ENCODE measurements around the gene NME2. TPM values are rescaled to one million over a fixed set of nuclear protein-coding genes. Genes with fewer than 3 reads are reported as not detected.

NME2 gene
- total RNA-seq (2022) (734 and 821 TPM in 2 replicates), Bru-seq, nascent RNA (percentile 81 among the genes with signal in this experiment), BruChase-seq, experiment 1, labeled RNA remaining after a 2-hour chase (percentile 88 among the genes with signal in this experiment), BruChase-seq, experiment 2, labeled RNA remaining after a 6-hour chase (percentile 95 among the genes with signal in this experiment)
- long read RNA-seq, transcript NME2-204 (5 exons, 749 nt): minor isoform, 19 of 532 reads
- long read RNA-seq, transcript NME2-202 (4 exons, 866 nt): minor isoform, 45 of 532 reads
- long read RNA-seq, transcript NME2-201 (4 exons, 568 nt): minor isoform, 11 of 532 reads
- long read RNA-seq, transcript NME2-205 (5 exons, 826 nt): major isoform, 433 of 532 reads
- long read RNA-seq, partial matches to known transcripts: 4 of 532 reads
- long read RNA-seq, other reads (novel, unspliced or antisense): 10 of 532 reads

DNA sequence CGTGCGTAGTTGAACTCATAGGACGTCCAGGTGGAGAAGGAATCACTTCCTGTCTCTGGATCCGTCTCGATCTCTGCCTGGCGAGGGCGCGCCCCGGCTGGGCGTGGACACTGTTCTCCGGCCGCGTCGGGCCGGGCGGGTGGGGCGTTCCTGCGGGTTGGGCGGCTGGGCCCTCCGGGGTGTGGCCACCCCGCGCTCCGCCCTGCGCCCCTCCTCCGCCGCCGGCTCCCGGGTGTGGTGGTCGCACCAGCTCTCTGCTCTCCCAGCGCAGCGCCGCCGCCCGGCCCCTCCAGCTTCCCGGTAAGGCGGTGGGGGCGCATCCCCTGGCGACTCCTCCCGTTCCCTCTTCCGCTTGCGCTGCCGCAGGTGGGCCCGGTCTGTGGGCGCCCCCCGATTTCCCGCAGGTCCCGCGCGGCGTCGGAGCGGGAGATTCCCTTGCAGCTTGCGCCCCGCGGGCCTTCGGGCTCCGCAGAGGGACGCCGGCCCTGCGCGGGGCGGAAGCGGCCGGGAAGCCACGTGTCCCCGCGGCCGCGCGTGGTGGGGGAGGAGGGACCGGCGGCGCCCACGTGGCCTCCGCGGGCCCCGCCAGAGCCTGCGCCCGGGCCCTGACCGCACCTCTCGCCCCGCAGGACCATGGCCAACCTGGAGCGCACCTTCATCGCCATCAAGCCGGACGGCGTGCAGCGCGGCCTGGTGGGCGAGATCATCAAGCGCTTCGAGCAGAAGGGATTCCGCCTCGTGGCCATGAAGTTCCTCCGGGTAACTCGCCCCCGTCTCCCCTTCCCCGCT lies at the start of gene NME2:
TSS of gene NME2 (plus strand) at position 214 of the 789 bp plus-strand sequence. CDS start at position 634, 420 bp downstream.
- BruUV-seq (replicated peaks): no TSS peak
- peak within 1 kb of the TSS; percentile 97 for H3K27ac Mint-ChIP-seq (ENCODE audit: unreplicated experiment)
- peaks cover 4% of the 10 kb centered on the region for H3K36me3 ChIP-seq (ENCODE audit: control insufficient read depth, insufficient read depth, low read length)
- peak within 1 kb of the TSS; percentile 98 for H3K4me3 Mint-ChIP-seq (ENCODE audit: unreplicated experiment)
- no peaks in the 10 kb centered on the region for H3K9me3 Mint-ChIP-seq (ENCODE audit: unreplicated experiment)
- peaks cover 96% of the 10 kb centered on the region for H3K36me3 Mint-ChIP-seq (ENCODE audit: insufficient read depth, unreplicated experiment)
- peak within 1 kb of the TSS; percentile 91 for H3K4me3 ChIP-seq (ENCODE audit: low read depth, low read length)
- H3K4me1 ChIP-seq: peaks cover 21% of the 10 kb centered on the region
- no peaks in the 10 kb centered on the region for H3K9me3 ChIP-seq
- H3K27me3 Mint-ChIP-seq (ENCODE audit: insufficient read depth, unreplicated experiment): no peaks in the 10 kb centered on the region
- peak in 1 of 2 experiments; percentile 2 for TF ChIP-seq CTCF (IDR thresholded peaks at IDR 0.05; ENCODE audit: insufficient read depth in 1 of 2, low read depth in 1 of 2, low read length in 1 of 2, severe bottlenecking in 1 of 2, unreplicated experiment in 1 of 2)
- no peaks in the 10 kb centered on the region for H3K27me3 ChIP-seq (replicated peaks; ENCODE audit: control insufficient read depth, insufficient read depth, low read length)
- H3K4me1 Mint-ChIP-seq (ENCODE audit: low read depth, unreplicated experiment): peaks cover 10% of the 10 kb centered on the region
- CTCF ChIA-PET: interaction anchor here (0.5 to 0.8 kb wide), 3 partner anchors 13 to 1809 kb away, joined by 5 to 6 read pairs (median 6); partner anchors contain the start of gene NME1
- intact Hi-C loops (cut with micrococcal nuclease; ENCODE audit: unreplicated experiment): loop anchor here (1.0 to 5.0 kb wide), 3 partner anchors 94 to 299 kb away; partner anchors contain the start of genes MBTD1, TOB1 and UTP18
- POLR2A ChIA-PET: interaction anchor here (0.6 to 1.5 kb wide), 4 partner anchors 10 to 46 kb away, joined by 3 to 5 read pairs (median 3); partner anchors contain the start of genes NME1 and SPAG9
- DNase-seq: peak; percentile 94 to 96

- Histone ChIP-seq H3K4me1 (peaks cover 15% of the 10 kb centered on the region), H3K36me3 (ENCODE audit: control insufficient read depth, insufficient read depth, low read length) (no peaks in the 10 kb centered on the region), H3K9me3 (no peaks in the 10 kb centered on the region), H3K4me3 (ENCODE audit: low read depth, low read length) (peak overlapping the region; percentile 81), H3K27me3 (replicated peaks; ENCODE audit: control insufficient read depth, insufficient read depth, low read length) (no peaks in the 10 kb centered on the region)
- peaks cover 20% of the 10 kb centered on the region for H3K4me1 Mint-ChIP-seq (ENCODE audit: low read depth, unreplicated experiment)
- peak overlapping the region; percentile 96 for H3K4me3 Mint-ChIP-seq (ENCODE audit: unreplicated experiment)
- H3K27ac Mint-ChIP-seq (ENCODE audit: unreplicated experiment): no peak overlapping the region
- CTCF ChIA-PET: interaction anchor here (1.5 kb wide), 1 partner anchor 35 kb away, joined by 6 read pairs; the partner anchor contains the start of gene NME1
- no peak for TF ChIP-seq CTCF (IDR thresholded peaks at IDR 0.05; ENCODE audit: insufficient read depth in 1 of 2, low read depth in 1 of 2, low read length in 1 of 2, severe bottlenecking in 1 of 2, unreplicated experiment in 1 of 2)
- BruUV-seq (replicated peaks): no TSS peak
- intact Hi-C loops (cut with micrococcal nuclease; ENCODE audit: unreplicated experiment): no loop called here
- POLR2A ChIA-PET: no interaction called here
- H3K36me3 Mint-ChIP-seq (ENCODE audit: insufficient read depth, unreplicated experiment): peaks cover 55% of the 10 kb centered on the region
- DNase-seq: no peak
- no peaks in the 10 kb centered on the region for H3K9me3 Mint-ChIP-seq (ENCODE audit: unreplicated experiment)
- H3K27me3 Mint-ChIP-seq (ENCODE audit: insufficient read depth, unreplicated experiment): no peaks in the 10 kb centered on the region
Observed at GRCh38 chr17:51118330-51119195, 47.6 kb upstream of the NME2 start.

Data from Caco-2 (cell line).